Measurements from ENCODE around the gene CFAP74. TPM values are rescaled to one million over a fixed set of nuclear protein-coding genes. Genes with fewer than 3 reads are reported as not detected.

Gene CFAP74
- total RNA-seq, 2 experiments from 2014 or later, result 0.31 to 0.46 TPM

GRCh38 chr1:1910651-1911331 is 92.8 kb downstream of the CFAP74 start:
- DNase-seq, result no peak
- Mint-ChIP-seq H3K4me1 (peaks cover 13% of the 10 kb centered on the region), H3K27me3 (no peaks in the 10 kb centered on the region), H3K27ac (no peak overlapping the region), H3K36me3 (no peaks in the 10 kb centered on the region), H3K4me3 (peak overlapping the region; percentile 87), H3K9me3 (no peaks in the 10 kb centered on the region)

- Mint-ChIP-seq H3K27me3 (no peaks in the 10 kb centered on the region), H3K36me3 (no peaks in the 10 kb centered on the region), H3K4me3 (peak overlapping the region; percentile 87), H3K4me1 (peaks cover 13% of the 10 kb centered on the region), H3K9me3 (no peaks in the 10 kb centered on the region), H3K27ac (peak overlapping the region; percentile 80)
- no peak for DNase-seq
Measured at GRCh38 chr1:1910033-1910465, 93.5 kb downstream of the CFAP74 start.

GRCh38 chr1:1908506-1908791 is 95.1 kb downstream of the CFAP74 start:
- Mint-ChIP-seq H3K27me3 (no peaks in the 10 kb centered on the region), H3K4me3 (peak overlapping the region; percentile 74), H3K4me1 (peaks cover 13% of the 10 kb centered on the region), H3K9me3 (no peaks in the 10 kb centered on the region), H3K27ac (no peak overlapping the region), H3K36me3 (no peaks in the 10 kb centered on the region)
- no peak for DNase-seq

GRCh38 chr1:1907098-1907736 is 96.4 kb downstream of the CFAP74 start:
- Mint-ChIP-seq H3K9me3 (no peaks in the 10 kb centered on the region), H3K4me1 (peaks cover 13% of the 10 kb centered on the region), H3K36me3 (no peaks in the 10 kb centered on the region), H3K27ac (no peak overlapping the region), H3K27me3 (no peaks in the 10 kb centered on the region), H3K4me3 (no peak overlapping the region)
- no peak for DNase-seq

- H3K4me1 Mint-ChIP-seq, result peaks cover 13% of the 10 kb centered on the region
- H3K27ac Mint-ChIP-seq, result peak overlapping the region; percentile 5
- H3K9me3 Mint-ChIP-seq, result no peaks in the 10 kb centered on the region
- H3K4me3 Mint-ChIP-seq, result no peak overlapping the region
- H3K27me3 Mint-ChIP-seq, result no peaks in the 10 kb centered on the region
- H3K36me3 Mint-ChIP-seq, result no peaks in the 10 kb centered on the region
- peak; percentile 71 for DNase-seq
Measured at GRCh38 chr1:1906185-1907097, 97.1 kb downstream of the CFAP74 start.

GRCh38 chr1:1903224-1903623 is 100.4 kb downstream of the CFAP74 start:
- Mint-ChIP-seq H3K27ac (no peak overlapping the region), H3K4me3 (no peak overlapping the region), H3K4me1 (peaks cover 8% of the 10 kb centered on the region), H3K36me3 (no peaks in the 10 kb centered on the region), H3K9me3 (no peaks in the 10 kb centered on the region), H3K27me3 (no peaks in the 10 kb centered on the region)
- no peak for DNase-seq

GRCh38 chr1:1901641-1902294 is 101.8 kb downstream of the CFAP74 start:
- Mint-ChIP-seq H3K9me3 (no peaks in the 10 kb centered on the region), H3K4me3 (no peak overlapping the region), H3K4me1 (peaks cover 5% of the 10 kb centered on the region), H3K27ac (no peak overlapping the region), H3K27me3 (no peaks in the 10 kb centered on the region), H3K36me3 (no peaks in the 10 kb centered on the region)
- DNase-seq, result no peak

- Mint-ChIP-seq H3K4me3 (no peak overlapping the region), H3K36me3 (no peaks in the 10 kb centered on the region), H3K9me3 (no peaks in the 10 kb centered on the region), H3K27ac (no peak overlapping the region), H3K27me3 (no peaks in the 10 kb centered on the region), H3K4me1 (peaks cover 3% of the 10 kb centered on the region)
- DNase-seq, result no peak
Measured at GRCh38 chr1:1900883-1901640, 102.5 kb downstream of the CFAP74 start.

GRCh38 chr1:1899967-1900327 is 103.6 kb downstream of the CFAP74 start:
- Mint-ChIP-seq H3K27me3 (no peaks in the 10 kb centered on the region), H3K4me1 (peaks cover 6% of the 10 kb centered on the region), H3K9me3 (no peaks in the 10 kb centered on the region), H3K27ac (no peak overlapping the region), H3K36me3 (no peaks in the 10 kb centered on the region), H3K4me3 (no peak overlapping the region)
- DNase-seq, result no peak

- Mint-ChIP-seq H3K36me3 (no peaks in the 10 kb centered on the region), H3K4me3 (no peak overlapping the region), H3K27ac (no peak overlapping the region), H3K27me3 (no peaks in the 10 kb centered on the region), H3K9me3 (no peaks in the 10 kb centered on the region), H3K4me1 (peaks cover 12% of the 10 kb centered on the region)
- DNase-seq, result no peak
Measured at GRCh38 chr1:1899266-1899966, 104.2 kb downstream of the CFAP74 start.

- Mint-ChIP-seq H3K36me3 (peaks cover 2% of the 10 kb centered on the region), H3K27ac (no peak overlapping the region), H3K27me3 (no peaks in the 10 kb centered on the region), H3K4me1 (peaks cover 15% of the 10 kb centered on the region), H3K9me3 (no peaks in the 10 kb centered on the region), H3K4me3 (no peak overlapping the region)
- DNase-seq, result no peak
Measured at GRCh38 chr1:1898246-1898933, 105.2 kb downstream of the CFAP74 start.

GRCh38 chr1:1895456-1896336 is 107.9 kb downstream of the CFAP74 start:
- Mint-ChIP-seq H3K27ac (no peak overlapping the region), H3K4me1 (peaks cover 26% of the 10 kb centered on the region), H3K4me3 (no peak overlapping the region), H3K36me3 (peaks cover 5% of the 10 kb centered on the region), H3K27me3 (no peaks in the 10 kb centered on the region), H3K9me3 (no peaks in the 10 kb centered on the region)
- no peak for DNase-seq

GRCh38 chr1:1895060-1895418 is 108.5 kb downstream of the CFAP74 start:
- no peak overlapping the region for H3K27ac Mint-ChIP-seq
- no peaks in the 10 kb centered on the region for H3K9me3 Mint-ChIP-seq
- H3K4me3 Mint-ChIP-seq, result no peak overlapping the region
- no peaks in the 10 kb centered on the region for H3K27me3 Mint-ChIP-seq
- H3K36me3 Mint-ChIP-seq, result peaks cover 5% of the 10 kb centered on the region
- peaks cover 26% of the 10 kb centered on the region for H3K4me1 Mint-ChIP-seq
- DNase-seq, result no peak
